HG03097 (cell line): ENCODE data around the gene SIGLEC6.
"Not testable (repeated sequence)": the region's sequence is repeated elsewhere in the genome, so short reads cannot be mapped to it uniquely, and the experiment has no call there.

Source experiments
- ATAC-seq: cut with Tn5 transposase; IDR thresholded peaks from one replicate; pipeline ENCODE4 v1.9.1; 2021; ENCODE audit not compliant: unreplicated experiment, low FRiP score

The SIGLEC6 gene

GRCh38 chr19:51513968-51514367 lies 17.5 kb downstream of the SIGLEC6 start:
- ATAC-seq: no peak

- ATAC-seq: no peak
These were observed 20.1 kb downstream of the SIGLEC6 start for GRCh38 chr19:51511353-51511752.

GRCh38 chr19:51509823-51510660 lies 21.4 kb downstream of the SIGLEC6 start:
- no peak for ATAC-seq

GRCh38 chr19:51508059-51508733 lies 23.3 kb downstream of the SIGLEC6 start:
- no peak for ATAC-seq

GRCh38 chr19:51507640-51508058 lies 23.8 kb downstream of the SIGLEC6 start:
- no peak for ATAC-seq

GRCh38 chr19:51507192-51507591 lies 24.3 kb downstream of the SIGLEC6 start:
- no peak for ATAC-seq

GRCh38 chr19:51505904-51506303 lies 25.6 kb downstream of the SIGLEC6 start:
- ATAC-seq: no peak

- ATAC-seq: no peak
These were observed 27.6 kb downstream of the SIGLEC6 start for GRCh38 chr19:51503896-51504295.

- no peak for ATAC-seq
These were observed 28.1 kb downstream of the SIGLEC6 start for GRCh38 chr19:51503286-51503817.

GRCh38 chr19:51501594-51502263 lies 29.7 kb downstream of the SIGLEC6 start, which contains the start of gene SIGLEC12:
Gene SIGLEC12, minus strand, starts transcription at chr19:51501800. Its CDS starts 67 bp downstream, at chr19:51501733.
- no peak for ATAC-seq

- ATAC-seq: not testable (repeated sequence)
These were observed 30.5 kb downstream of the SIGLEC6 start for GRCh38 chr19:51500931-51501330.

GRCh38 chr19:51497666-51498065 lies 33.8 kb downstream of the SIGLEC6 start:
- no peak for ATAC-seq

GRCh38 chr19:51493776-51494175 lies 37.7 kb downstream of the SIGLEC6 start:
- ATAC-seq: no peak

GRCh38 chr19:51491586-51491985 lies 39.9 kb downstream of the SIGLEC6 start:
- ATAC-seq: no peak

- no peak for ATAC-seq
These were observed 40.8 kb downstream of the SIGLEC6 start for GRCh38 chr19:51490676-51491075.

- ATAC-seq: no peak
These were observed 42.4 kb downstream of the SIGLEC6 start for GRCh38 chr19:51489113-51489512.

- no peak for ATAC-seq
These were observed 43.0 kb downstream of the SIGLEC6 start for GRCh38 chr19:51488491-51488890.

GRCh38 chr19:51485960-51486660 lies 45.4 kb downstream of the SIGLEC6 start:
- ATAC-seq: no peak

GRCh38 chr19:51480590-51480989 lies 50.9 kb downstream of the SIGLEC6 start:
- ATAC-seq: no peak

GRCh38 chr19:51479531-51480331 lies 51.7 kb downstream of the SIGLEC6 start:
- ATAC-seq: no peak
